HG03039 (cell line): ENCODE measurements around the gene PRRG2.
A peak's percentile ranks its signal among the peaks of the same experiment; 100 is the strongest.

Experiments used
- ATAC-seq: cut with Tn5 transposase; IDR thresholded peaks from one replicate; pipeline ENCODE4 v1.9.1; 2021; ENCODE audit warnings: mild to moderate bottlenecking, moderate library complexity; ENCODE audit not compliant: unreplicated experiment

PRRG2 gene

GRCh38 chr19:49585023-49585422 lies 3.9 kb downstream of the PRRG2 start:
- ATAC-seq = no peak

GRCh38 chr19:49587227-49587626 lies 6.1 kb downstream of the PRRG2 start:
- no peak for ATAC-seq

- no peak for ATAC-seq
Measured at GRCh38 chr19:49588365-49589122, 7.4 kb downstream of the PRRG2 start.

GRCh38 chr19:49589502-49589905 lies 8.4 kb downstream of the PRRG2 start:
- ATAC-seq = no peak

- peak; percentile 60 for ATAC-seq
Measured at GRCh38 chr19:49590071-49590970, 9.2 kb downstream of the PRRG2 start.

GRCh38 chr19:49590971-49591730 lies 10.0 kb downstream of the PRRG2 start, which contains the start of gene PRR12:
PRR12 (plus strand) TSS chr19:49591182; CDS start chr19:49591655, 473 bp downstream.
- no peak for ATAC-seq

- no peak for ATAC-seq
Measured at GRCh38 chr19:49591731-49592485, 10.8 kb downstream of the PRRG2 start.

- no peak for ATAC-seq
Measured at GRCh38 chr19:49592486-49593232, 11.5 kb downstream of the PRRG2 start.

GRCh38 chr19:49593233-49594113 lies 12.4 kb downstream of the PRRG2 start:
- no peak for ATAC-seq

GRCh38 chr19:49594157-49594992 lies 13.3 kb downstream of the PRRG2 start:
- no peak for ATAC-seq

- ATAC-seq = no peak
Measured at GRCh38 chr19:49594993-49595818, 14.1 kb downstream of the PRRG2 start.

GRCh38 chr19:49595819-49596404 lies 14.8 kb downstream of the PRRG2 start:
- no peak for ATAC-seq

GRCh38 chr19:49596407-49596806 lies 15.3 kb downstream of the PRRG2 start:
- ATAC-seq = no peak

- no peak for ATAC-seq
Measured at GRCh38 chr19:49596954-49597702, 16.0 kb downstream of the PRRG2 start.

GRCh38 chr19:49597703-49597974 lies 16.5 kb downstream of the PRRG2 start:
- ATAC-seq = no peak
